ENCODE results near the gene CR1L. TPM values are rescaled to one million over a fixed set of nuclear protein-coding genes. Genes with fewer than 3 reads are reported as not detected.

The CR1L gene
- total and polyA plus RNA-seq, 2 donors (not counting 1 experiment from before 2014, with no cell fraction given), result not detected

GRCh38 chr1:207751790-207752455, 107.0 kb downstream of the CR1L start, which contains the start of gene CD46:
Gene CD46, plus strand, starts transcription at chr1:207752054. Its CDS starts 159 bp downstream, at chr1:207752213.
- H3K4me2 ChIP-seq (ENCODE audit: extremely low read depth, insufficient read depth, low read length), result peak within 1 kb of the TSS; percentile 90
- H2AFZ ChIP-seq (ENCODE audit: low read length), result peak within 1 kb of the TSS; percentile 76
- TF ChIP-seq CTCF (conservative IDR thresholded peaks at IDR 0.05 in 1 of 2, IDR thresholded peaks at IDR 0.05 in 1 of 2; ENCODE audit: low read depth in 1 of 2, low read length in 2 of 2), result no peak
- no peak for TF ChIP-seq EZH2 (IDR thresholded peaks at IDR 0.05; ENCODE audit: low read length, missing control alignments)
- peaks cover 5% of the 10 kb centered on the region for H4K20me1 ChIP-seq (ENCODE audit: control insufficient read depth, extremely low read depth, insufficient read depth, low read length)
- H3K4me1 ChIP-seq (ENCODE audit: control insufficient read depth, extremely low read depth, insufficient read depth, low read length), result peaks cover 6% of the 10 kb centered on the region
- peak within 1 kb of the TSS; percentile 69 for H3K27ac ChIP-seq (ENCODE audit: insufficient read depth, low read length)
- peak; percentile 89 to 92 for DNase-seq (ENCODE audit: low read depth in 2 of 2)
- peak within 1 kb of the TSS; percentile 65 to 91 (median 74) for H3K4me3 ChIP-seq (replicated peaks in 1 of 4; ENCODE audit: control extremely low read depth in 1 of 4, insufficient read depth in 1 of 4, low read depth in 3 of 4, low read length in 4 of 4)
- H3K9me3 ChIP-seq (ENCODE audit: control insufficient read depth, insufficient read depth, low read depth, low read length), result no peaks in the 10 kb centered on the region
- peaks cover 44% of the 10 kb centered on the region for H3K79me2 ChIP-seq (ENCODE audit: control insufficient read depth, insufficient read depth, low read length)
- peak within 1 kb of the TSS; percentile 63 for H3K9ac ChIP-seq (ENCODE audit: insufficient read depth, low read length)
- no peaks in the 10 kb centered on the region for H3K36me3 ChIP-seq (ENCODE audit: control insufficient read depth, insufficient read depth, low read length)
- no peaks in the 10 kb centered on the region for H3K27me3 ChIP-seq (ENCODE audit: control insufficient read depth, insufficient read depth, low read length)

DNA sequence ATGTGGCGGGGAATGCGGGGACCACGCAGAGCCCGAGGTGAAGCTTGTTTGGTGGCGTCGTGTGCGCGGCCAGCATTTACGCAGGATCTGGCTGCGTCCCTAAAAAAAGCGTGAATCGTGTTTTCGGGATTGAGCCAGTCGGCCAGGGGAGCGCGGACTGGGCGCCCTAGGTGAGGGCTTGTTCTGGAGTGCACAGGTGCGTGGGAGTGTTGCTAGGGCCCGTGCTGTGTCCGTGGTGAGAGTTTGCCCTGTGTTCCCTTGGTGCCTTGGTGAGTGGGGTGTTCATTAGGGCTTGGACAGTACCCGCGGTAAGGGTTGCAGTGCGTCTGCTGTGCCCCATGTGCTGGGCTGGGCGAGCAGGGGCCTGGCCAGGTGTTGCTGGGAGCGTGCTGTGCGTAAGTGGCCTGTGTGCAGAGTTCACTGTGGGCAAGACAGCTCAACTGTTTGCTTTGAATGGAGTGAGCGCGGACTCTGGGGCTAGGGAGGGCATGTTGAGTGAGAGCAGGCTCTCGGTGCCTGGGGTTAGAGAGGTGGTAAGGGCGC, 107.6 kb downstream of the CR1L start:
- Histone ChIP-seq H3K36me3 (ENCODE audit: control insufficient read depth, insufficient read depth, low read length) (no peaks in the 10 kb centered on the region), H3K4me3 (replicated peaks in 1 of 4; ENCODE audit: control extremely low read depth in 1 of 4, insufficient read depth in 1 of 4, low read depth in 3 of 4, low read length in 4 of 4) (peak overlapping the region; percentile 65 to 91 (median 74)), H3K9ac (ENCODE audit: insufficient read depth, low read length) (peak overlapping the region; percentile 63), H3K27me3 (ENCODE audit: control insufficient read depth, insufficient read depth, low read length) (no peaks in the 10 kb centered on the region), H3K4me1 (ENCODE audit: control insufficient read depth, extremely low read depth, insufficient read depth, low read length) (peaks cover 6% of the 10 kb centered on the region), H3K9me3 (ENCODE audit: control insufficient read depth, insufficient read depth, low read depth, low read length) (no peaks in the 10 kb centered on the region), H4K20me1 (ENCODE audit: control insufficient read depth, extremely low read depth, insufficient read depth, low read length) (peaks cover 5% of the 10 kb centered on the region), H3K79me2 (ENCODE audit: control insufficient read depth, insufficient read depth, low read length) (peaks cover 47% of the 10 kb centered on the region), H2AFZ (ENCODE audit: low read length) (peak overlapping the region; percentile 11), H3K4me2 (ENCODE audit: extremely low read depth, insufficient read depth, low read length) (peak overlapping the region; percentile 78), H3K27ac (ENCODE audit: insufficient read depth, low read length) (peak overlapping the region; percentile 69)
- DNase-seq (ENCODE audit: low read depth in 2 of 2), result peak; percentile 20 to 24
- TF ChIP-seq EZH2 (IDR thresholded peaks at IDR 0.05; ENCODE audit: low read length, missing control alignments), result no peak
- TF ChIP-seq CTCF (conservative IDR thresholded peaks at IDR 0.05 in 1 of 2, IDR thresholded peaks at IDR 0.05 in 1 of 2; ENCODE audit: low read depth in 1 of 2, low read length in 2 of 2), result no peak

GRCh38 chr1:207753611-207754010, 108.7 kb downstream of the CR1L start:
- Histone ChIP-seq H3K4me1 (ENCODE audit: control insufficient read depth, extremely low read depth, insufficient read depth, low read length) (peaks cover 6% of the 10 kb centered on the region), H2AFZ (ENCODE audit: low read length) (no peak overlapping the region), H3K9ac (ENCODE audit: insufficient read depth, low read length) (no peak overlapping the region), H3K4me3 (replicated peaks in 1 of 4; ENCODE audit: control extremely low read depth in 1 of 4, insufficient read depth in 1 of 4, low read depth in 3 of 4, low read length in 4 of 4) (peak overlapping the region; percentile 65 to 91 (median 74)), H3K9me3 (ENCODE audit: control insufficient read depth, insufficient read depth, low read depth, low read length) (no peaks in the 10 kb centered on the region), H3K27me3 (ENCODE audit: control insufficient read depth, insufficient read depth, low read length) (no peaks in the 10 kb centered on the region), H3K4me2 (ENCODE audit: extremely low read depth, insufficient read depth, low read length) (peak overlapping the region; percentile 78), H4K20me1 (ENCODE audit: control insufficient read depth, extremely low read depth, insufficient read depth, low read length) (peaks cover 5% of the 10 kb centered on the region), H3K79me2 (ENCODE audit: control insufficient read depth, insufficient read depth, low read length) (peaks cover 51% of the 10 kb centered on the region), H3K36me3 (ENCODE audit: control insufficient read depth, insufficient read depth, low read length) (peaks cover 3% of the 10 kb centered on the region), H3K27ac (ENCODE audit: insufficient read depth, low read length) (no peak overlapping the region)
- DNase-seq (ENCODE audit: low read depth in 2 of 2), result no peak
- TF ChIP-seq CTCF (conservative IDR thresholded peaks at IDR 0.05 in 1 of 2, IDR thresholded peaks at IDR 0.05 in 1 of 2; ENCODE audit: low read depth in 1 of 2, low read length in 2 of 2), result no peak
- no peak for TF ChIP-seq EZH2 (IDR thresholded peaks at IDR 0.05; ENCODE audit: low read length, missing control alignments)
